Prostate gland (tissue), 2 donors: ENCODE results near the gene SPOCK1.

ENCODE experiments used
- POLR2AphosphoS5 ChIP-seq: sonication (generic); formaldehyde crosslinking; IDR thresholded peaks from one replicate; pipeline ENCODE4 v1.6.1; 2017; ENCODE audit warnings: antibody characterized with exemption
- TF ChIP-seq, protein P1 (sequence below), 4 experiments: fragments of 200-600 bp in 2 of 4; fragments of 450-650 bp in 2 of 4; sonication (generic) in 2 of 4; IDR thresholded peaks; 1 replicate in 3 of 4; 2 replicates in 1 of 4; pipeline ENCODE4 v1.5.1; 2016 to 2019; ENCODE audit warnings: antibody characterized with exemption in 4 of 4, mild to moderate bottlenecking in 2 of 4, moderate library complexity in 2 of 4

DNA sequence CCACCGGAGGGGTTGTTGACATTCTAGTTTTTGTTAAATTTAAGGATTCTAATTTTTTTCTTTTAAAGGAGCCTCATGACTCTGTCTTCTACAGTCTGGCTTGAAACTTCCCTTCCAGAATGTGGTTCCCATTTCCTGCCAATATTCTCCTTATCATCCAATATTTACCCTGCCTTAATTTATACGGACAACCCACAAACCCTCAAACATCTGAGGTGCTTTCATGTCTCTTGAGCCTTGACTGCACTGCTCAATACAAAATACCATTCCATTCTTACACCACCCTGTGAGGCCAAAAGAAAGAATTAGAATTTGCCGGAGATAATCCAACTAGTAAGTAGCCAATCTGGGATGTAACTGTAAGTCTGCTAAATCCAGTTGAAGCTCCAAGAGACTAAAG lies 346.5 kb downstream of the SPOCK1 start:
- TF ChIP-seq, protein P1, sequence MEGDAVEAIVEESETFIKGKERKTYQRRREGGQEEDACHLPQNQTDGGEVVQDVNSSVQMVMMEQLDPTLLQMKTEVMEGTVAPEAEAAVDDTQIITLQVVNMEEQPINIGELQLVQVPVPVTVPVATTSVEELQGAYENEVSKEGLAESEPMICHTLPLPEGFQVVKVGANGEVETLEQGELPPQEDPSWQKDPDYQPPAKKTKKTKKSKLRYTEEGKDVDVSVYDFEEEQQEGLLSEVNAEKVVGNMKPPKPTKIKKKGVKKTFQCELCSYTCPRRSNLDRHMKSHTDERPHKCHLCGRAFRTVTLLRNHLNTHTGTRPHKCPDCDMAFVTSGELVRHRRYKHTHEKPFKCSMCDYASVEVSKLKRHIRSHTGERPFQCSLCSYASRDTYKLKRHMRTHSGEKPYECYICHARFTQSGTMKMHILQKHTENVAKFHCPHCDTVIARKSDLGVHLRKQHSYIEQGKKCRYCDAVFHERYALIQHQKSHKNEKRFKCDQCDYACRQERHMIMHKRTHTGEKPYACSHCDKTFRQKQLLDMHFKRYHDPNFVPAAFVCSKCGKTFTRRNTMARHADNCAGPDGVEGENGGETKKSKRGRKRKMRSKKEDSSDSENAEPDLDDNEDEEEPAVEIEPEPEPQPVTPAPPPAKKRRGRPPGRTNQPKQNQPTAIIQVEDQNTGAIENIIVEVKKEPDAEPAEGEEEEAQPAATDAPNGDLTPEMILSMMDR (IDR thresholded peaks at IDR 0.05), result no peak
- TF ChIP-seq POLR2AphosphoS5, result no peak
